NB4 (cell line): ENCODE measurements around the gene NXN.

Source experiments
- CTCF ChIP-seq: IDR thresholded peaks from one replicate; pipeline ENCODE4 v1.5.1; 2012; ENCODE audit warnings: low read depth, low read length
- MAX ChIP-seq: IDR thresholded peaks from 2 replicates; pipeline ENCODE4 v1.6.1; 2011; ENCODE audit warnings: low read depth, low read length
- MYC ChIP-seq: IDR thresholded peaks from 2 replicates; pipeline ENCODE4 v1.6.1; 2011; ENCODE audit warnings: low read depth, low read length
- POLR2A ChIP-seq: IDR thresholded peaks from 2 replicates; pipeline ENCODE4 v1.6.1; 2011; ENCODE audit warnings: mild to moderate bottlenecking; ENCODE audit not compliant: insufficient read length; ENCODE audit errors: extremely low read depth

- TF ChIP-seq CTCF (no peak), POLR2A (no peak), MAX (no peak), MYC (no peak)
These were observed 63.9 kb downstream of the NXN start for GRCh38 chr17:915538-916201.
